Stomach (tissue), 9 donors: ENCODE measurements around the gene SDHA. TPM values are rescaled to one million over a fixed set of nuclear protein-coding genes. Genes with fewer than 3 reads are reported as not detected.

Experiments used
- DNase-seq, 2 donors: peaks; one replicate each; pipeline versions ENCODE4 v3.0.0 to v3.0.0-alpha.2; 2013 to 2019
- H3K27ac ChIP-seq, 5 donors: fragments of 200-600 bp in 4 of 5; sonication (generic) in 4 of 5; one replicate each; pipeline ENCODE4 v1.5.1; 2013 to 2019; ENCODE audit warnings: mild to moderate bottlenecking in 1 of 5, moderate library complexity in 1 of 5
- H3K27me3 ChIP-seq, 3 donors: fragments of 200-600 bp; sonication (generic); one replicate each; pipeline ENCODE4 v1.5.1; 2017 to 2019; ENCODE audit warnings: mixed run types in 1 of 3
- H3K36me3 ChIP-seq, 4 donors: fragments of 200-600 bp; sonication (generic); 1 replicate in 3 of 4; 2 replicates in 1 of 4; pipeline ENCODE4 v1.5.1; 2016 to 2019
- H3K4me1 ChIP-seq, 4 donors: fragments of 200-600 bp; sonication (generic); one replicate each; pipeline ENCODE4 v1.5.1; 2016 to 2019
- H3K4me3 ChIP-seq, 4 donors: fragments of 200-600 bp; sonication (generic) in 3 of 4; one replicate each; pipeline ENCODE4 v1.5.1; 2016 to 2019; ENCODE audit warnings: mild to moderate bottlenecking in 1 of 4
- H3K9me3 ChIP-seq, 4 donors: fragments of 200-600 bp; sonication (generic); one replicate each; pipeline ENCODE4 v1.5.1; 2016 to 2019
- CTCF ChIP-seq, 7 experiments: fragments of 450-650 bp in 4 of 7; fragments of 200-600 bp in 3 of 7; sonication (generic) in 3 of 7; IDR thresholded peaks; one replicate each; pipeline ENCODE4 v1.5.1; 2016 to 2019; ENCODE audit warnings: antibody characterized with exemption in 7 of 7, control low read depth in 2 of 7, mild to moderate bottlenecking in 1 of 7
- EP300 ChIP-seq: sonication (generic); formaldehyde crosslinking; IDR thresholded peaks from one replicate; pipeline ENCODE4 v1.6.1; 2017; ENCODE audit warnings: antibody characterized with exemption
- POLR2A ChIP-seq, 4 donors: fragments of 450-650 bp; IDR thresholded peaks; one replicate each; pipeline ENCODE4 v1.6.1; 2016; ENCODE audit warnings: antibody characterized with exemption in 4 of 4, control low read depth in 2 of 4, mild to moderate bottlenecking in 1 of 4, moderate library complexity in 1 of 4
- POLR2AphosphoS5 ChIP-seq, 3 donors: sonication (generic); formaldehyde crosslinking; IDR thresholded peaks; one replicate each; pipeline ENCODE4 v1.6.1; 2016; ENCODE audit warnings: antibody characterized with exemption in 3 of 3
- WGBS, 5 donors: extraction: QIAGEN DNeasy Blood & Tissue Kit in 3 of 5; methylation state at CpG; one replicate each; pipeline versions ENCODE4 v1.1.5 to v1.1.7; 2013 to 2018; 5-methylcytosine and 5-hydroxymethylcytosine counted together
- intact Hi-C: fragments of 100-400 bp; cut with DNase I; formaldehyde crosslinking; loops from one replicate; pipeline ENCODE4 v1.15.1; 2023; ENCODE audit warnings: low total_unique reads
- polyA plus RNA-seq, 3 donors: library from polyadenylated mRNA; stranded (reverse); fragments of 200-250 nt; gene quantifications; one replicate each; pipeline ENCODE4 v1.2.3, GENCODE V29; 2013
- total RNA-seq, 5 donors: library from RNA; depleted of rRNA; stranded (reverse); fragments of >200 nt; gene quantifications; one replicate each; pipeline versions ENCODE4 v1.1.0 to v1.2.3, GENCODE V29; 2014 to 2016
- donor health status: healthy with polysubstance abuse.
- donor health status: Bipolar disorder and iron deficiency.
- donor health status: healthy.

SDHA gene
- total and polyA plus RNA-seq, 8 donors = 78.8 to 509 (median 111) TPM

DNA sequence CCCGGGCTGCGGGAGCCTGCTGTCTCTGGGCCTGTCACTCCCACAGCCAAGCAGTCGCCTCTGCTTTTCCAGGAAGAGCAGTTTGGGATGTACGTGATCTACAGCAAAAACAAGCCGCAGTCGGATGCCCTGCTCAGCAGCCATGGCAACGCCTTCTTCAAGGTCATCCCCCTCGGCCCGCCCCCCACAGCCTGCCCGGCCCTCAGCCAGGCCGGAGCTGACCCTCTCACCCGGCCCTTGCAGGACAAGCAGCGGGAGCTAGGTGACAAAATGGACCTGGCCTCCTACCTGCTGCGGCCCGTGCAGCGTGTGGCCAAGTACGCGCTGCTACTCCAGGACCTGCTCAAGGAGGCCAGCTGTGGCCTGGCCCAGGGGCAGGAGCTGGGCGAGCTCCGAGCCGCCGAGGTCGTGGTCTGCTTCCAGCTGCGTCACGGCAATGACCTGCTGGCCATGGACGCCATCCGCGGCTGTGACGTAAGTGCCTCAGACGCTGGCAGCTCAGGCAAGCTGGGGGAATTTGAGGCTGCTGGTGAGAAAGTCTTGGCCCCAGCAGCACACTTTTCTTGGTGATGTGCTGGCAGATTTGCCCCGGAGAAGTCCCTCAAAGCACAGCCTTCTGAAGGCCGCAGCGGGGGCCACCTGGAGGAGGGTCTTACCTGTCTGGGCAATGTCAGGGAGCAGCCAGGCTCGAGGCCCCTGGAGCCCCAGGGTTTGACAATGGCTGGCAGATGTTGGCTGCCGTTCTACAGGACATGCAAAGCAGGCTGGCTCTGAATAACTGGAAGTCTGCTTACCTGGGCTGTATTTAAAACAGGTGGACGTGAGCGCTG is 46.9 kb upstream of the SDHA start:
- 79 to 89% (median 83%) methylated on average over 7 to 37 of the region's 37 CpGs for WGBS, 5 donors
- Histone ChIP-seq H3K4me1 (peaks cover 0 to 18% (median 7%) of the 10 kb centered on the region in 4 donors), H3K27ac (no peak overlapping the region), H3K9me3 (no peaks in the 10 kb centered on the region), H3K4me3 (no peak overlapping the region), H3K27me3 (peaks cover 0 to 6% (median 0%) of the 10 kb centered on the region in 3 donors), H3K36me3 (no peaks in the 10 kb centered on the region)
- intact Hi-C loops = no loop called here
- DNase-seq = no peak
- no peak for TF ChIP-seq POLR2A (IDR thresholded peaks at IDR 0.05)
- TF ChIP-seq EP300 = no peak
- TF ChIP-seq POLR2AphosphoS5 (IDR thresholded peaks at IDR 0.05) = no peak
- TF ChIP-seq CTCF (IDR thresholded peaks at IDR 0.05) = no peak

- Histone ChIP-seq H3K36me3 (no peaks in the 10 kb centered on the region), H3K9me3 (no peaks in the 10 kb centered on the region), H3K4me3 (no peak overlapping the region), H3K4me1 (peaks cover 0 to 14% (median 7%) of the 10 kb centered on the region in 4 donors), H3K27ac (no peak overlapping the region), H3K27me3 (peaks cover 0 to 6% (median 0%) of the 10 kb centered on the region in 3 donors)
- TF ChIP-seq POLR2AphosphoS5 (IDR thresholded peaks at IDR 0.05) (no peak), POLR2A (IDR thresholded peaks at IDR 0.05) (no peak), EP300 (no peak), CTCF (IDR thresholded peaks at IDR 0.05) (no peak)
- DNase-seq = no peak
- intact Hi-C loops = no loop called here
- WGBS, 5 donors = 87 to 92% (median 90%) methylated on average over 23 of the region's 23 CpGs
Observed at GRCh38 chr5:171801-172331, 46.3 kb upstream of the SDHA start.

GRCh38 chr5:172421-172820 is 45.7 kb upstream of the SDHA start:
- DNase-seq = no peak
- H3K4me3 ChIP-seq = no peak overlapping the region
- peaks cover 0 to 9% (median 6%) of the 10 kb centered on the region in 4 donors for H3K4me1 ChIP-seq
- intact Hi-C loops = no loop called here
- WGBS, 5 donors = 82 to 89% (median 89%) methylated on average over 13 of the region's 13 CpGs
- no peaks in the 10 kb centered on the region for H3K36me3 ChIP-seq
- H3K9me3 ChIP-seq = no peaks in the 10 kb centered on the region
- no peak for TF ChIP-seq EP300
- no peak for TF ChIP-seq POLR2AphosphoS5 (IDR thresholded peaks at IDR 0.05)
- no peak for TF ChIP-seq CTCF (IDR thresholded peaks at IDR 0.05)
- TF ChIP-seq POLR2A (IDR thresholded peaks at IDR 0.05) = no peak
- no peak overlapping the region for H3K27ac ChIP-seq
- H3K27me3 ChIP-seq = peaks cover 0 to 6% (median 0%) of the 10 kb centered on the region in 3 donors

DNA sequence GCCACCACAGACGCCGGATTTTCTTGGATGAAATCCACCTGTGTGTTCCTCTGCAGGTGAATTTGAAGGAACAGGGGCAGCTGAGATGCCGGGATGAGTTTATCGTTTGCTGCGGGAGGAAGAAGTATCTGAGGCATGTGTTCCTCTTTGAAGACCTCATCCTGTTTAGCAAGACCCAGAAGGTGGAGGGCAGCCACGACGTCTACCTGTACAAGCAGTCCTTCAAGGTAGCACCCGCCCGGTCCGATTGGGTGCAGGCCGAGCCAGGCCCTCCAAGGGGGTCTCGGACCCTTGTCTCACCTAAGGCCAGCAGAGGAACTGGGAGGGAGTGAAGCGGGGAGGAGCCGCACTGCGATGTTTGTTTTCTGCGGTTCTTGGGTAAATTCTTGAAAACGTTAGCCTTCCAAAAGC is 45.3 kb upstream of the SDHA start:
- H3K36me3 ChIP-seq = no peaks in the 10 kb centered on the region
- peaks cover 0 to 5% (median 4%) of the 10 kb centered on the region in 4 donors for H3K4me1 ChIP-seq
- no peak for TF ChIP-seq EP300
- no peak for TF ChIP-seq POLR2AphosphoS5 (IDR thresholded peaks at IDR 0.05)
- no peak for TF ChIP-seq POLR2A (IDR thresholded peaks at IDR 0.05)
- TF ChIP-seq CTCF (IDR thresholded peaks at IDR 0.05) = no peak
- intact Hi-C loops = no loop called here
- H3K27me3 ChIP-seq = peaks cover 0 to 6% (median 0%) of the 10 kb centered on the region in 3 donors
- 77 to 82% (median 79%) methylated on average over 17 of the region's 17 CpGs for WGBS, 5 donors
- H3K4me3 ChIP-seq = no peak overlapping the region
- H3K9me3 ChIP-seq = no peaks in the 10 kb centered on the region
- DNase-seq = no peak
- H3K27ac ChIP-seq = no peak overlapping the region
